ENCODE measurements around the gene LARP4B.

GRCh38 chr10:926075-926698 is 5.3 kb downstream of the LARP4B start:
- no peak for TF ChIP-seq CTCF (IDR thresholded peaks at IDR 0.05; ENCODE audit: low read depth, low read length, missing input control)
- TF ChIP-seq ATF3 (IDR thresholded peaks at IDR 0.05): no peak
- TF ChIP-seq MAX (IDR thresholded peaks at IDR 0.05): no peak
- no peak for TF ChIP-seq RAD21 (IDR thresholded peaks at IDR 0.05)
- TF ChIP-seq JUND (IDR thresholded peaks at IDR 0.05): no peak
- TF ChIP-seq RXRA (IDR thresholded peaks at IDR 0.05): no peak
